ENCODE measurements around the gene UBTD1.

Gene UBTD1

DNA sequence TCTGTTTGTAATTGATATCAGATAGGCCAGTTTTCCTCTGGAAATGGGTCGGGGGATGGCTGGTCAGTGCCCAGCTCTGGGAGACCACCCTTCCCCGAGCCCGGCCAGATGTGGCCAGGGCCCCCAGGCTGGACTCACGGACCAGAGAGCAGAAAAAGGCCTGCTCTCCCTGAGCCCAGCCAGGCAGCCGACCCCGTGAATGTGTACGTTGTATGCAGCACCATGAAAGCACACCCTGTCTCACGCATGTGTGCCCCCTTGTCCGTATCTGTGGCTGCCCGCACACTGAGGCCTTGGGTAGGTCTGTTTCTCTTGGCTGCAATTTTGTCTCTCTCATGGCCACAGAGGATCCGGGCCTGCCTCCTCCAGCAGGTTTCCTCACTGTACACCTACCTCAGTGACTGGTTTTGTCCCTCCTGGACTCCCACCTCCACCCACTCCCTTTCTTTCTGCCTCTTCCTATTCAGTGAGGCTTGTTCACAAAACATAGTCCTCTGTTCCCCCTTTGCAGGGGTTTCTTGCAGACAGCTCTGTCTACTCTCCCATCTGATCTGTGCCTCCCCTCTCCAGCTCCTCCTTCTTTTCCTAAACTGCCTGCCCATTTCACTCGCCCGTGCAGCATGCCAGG lies 50.2 kb downstream of the UBTD1 start:
- no peak for TF ChIP-seq GATA3 (IDR thresholded peaks at IDR 0.05; ENCODE audit: low read depth, low read length)
- TF ChIP-seq GATA2 (IDR thresholded peaks at IDR 0.05; ENCODE audit: low read depth, low read length): no peak

DNA sequence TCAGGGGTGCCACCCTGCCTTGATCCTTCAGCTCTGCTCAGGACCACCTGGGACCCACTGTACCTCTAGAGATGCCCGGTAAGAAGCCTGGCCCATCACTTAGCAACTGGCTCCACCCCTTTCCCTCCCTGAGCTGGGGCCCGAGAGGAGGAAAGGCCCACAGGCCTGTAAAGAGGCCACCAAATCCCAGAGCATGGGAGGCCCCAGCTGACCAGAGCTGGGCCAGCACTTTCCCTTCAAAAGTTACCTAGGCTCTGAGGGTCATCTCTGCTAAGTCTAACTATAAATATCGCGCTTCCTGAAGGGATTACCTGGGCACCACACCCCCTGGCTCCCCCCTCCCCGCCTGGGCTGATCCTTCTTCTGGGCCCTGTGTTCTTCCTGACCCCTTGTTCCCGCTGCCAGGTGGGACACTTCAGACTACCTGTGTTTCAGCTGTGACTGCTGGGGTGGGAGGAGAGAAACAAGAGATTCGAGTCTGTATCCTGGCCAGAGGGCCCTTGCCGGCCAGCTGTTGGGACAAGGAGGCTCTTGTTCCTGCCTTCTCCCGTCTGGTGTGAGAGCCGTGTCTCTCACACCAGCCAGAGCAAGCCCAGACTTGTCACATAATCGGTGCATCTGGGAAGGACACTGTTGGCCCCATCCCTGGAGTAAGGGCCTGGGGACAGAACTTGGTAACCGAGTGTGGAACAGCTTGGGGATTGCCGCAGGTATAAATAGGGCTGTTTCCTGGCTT lies 51.0 kb downstream of the UBTD1 start:
- TF ChIP-seq GATA3 (IDR thresholded peaks at IDR 0.05; ENCODE audit: low read depth, low read length) (no peak), GATA2 (IDR thresholded peaks at IDR 0.05; ENCODE audit: low read depth, low read length) (no peak)

DNA sequence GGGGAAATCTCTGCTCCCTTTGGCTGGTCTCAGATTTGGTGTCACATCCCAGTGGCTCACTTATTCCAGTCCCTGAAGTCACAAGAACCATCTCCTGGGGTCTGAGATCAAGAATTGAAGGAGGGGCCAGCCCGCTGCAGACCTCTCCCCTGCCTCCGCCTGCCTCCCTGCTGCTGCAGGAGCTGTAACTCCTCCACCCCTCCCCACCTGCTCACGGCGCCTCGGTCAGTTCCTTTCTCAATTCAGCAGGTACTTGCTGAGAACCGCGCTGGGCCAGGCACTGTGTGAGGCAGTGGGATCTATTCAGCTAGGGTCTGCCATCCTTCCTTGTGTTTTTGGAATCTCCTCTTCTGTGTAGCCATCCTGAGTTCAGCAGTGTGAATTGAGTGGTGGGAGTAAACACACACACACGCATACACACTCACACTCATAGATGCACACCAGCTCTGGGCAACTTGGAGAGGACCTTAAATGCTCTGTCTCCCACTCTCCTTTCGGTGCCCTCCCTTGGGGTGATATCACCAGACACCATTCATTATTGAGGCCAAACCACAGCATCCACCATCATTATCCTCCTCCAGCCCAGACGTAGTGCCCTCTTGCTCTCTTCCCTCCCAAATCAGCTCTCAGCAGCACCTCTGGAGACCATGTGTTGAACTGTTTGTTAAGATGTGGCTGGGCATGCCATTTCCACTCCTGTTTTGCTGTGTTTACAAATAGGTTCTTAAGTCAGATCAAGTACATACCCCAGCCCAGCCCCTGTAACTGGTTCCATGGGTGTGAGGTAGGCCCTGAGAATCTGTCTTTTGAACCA lies 51.8 kb downstream of the UBTD1 start:
- TF ChIP-seq GATA2 (IDR thresholded peaks at IDR 0.05; ENCODE audit: low read depth, low read length) (no peak), GATA3 (IDR thresholded peaks at IDR 0.05; ENCODE audit: low read depth, low read length) (no peak)

DNA sequence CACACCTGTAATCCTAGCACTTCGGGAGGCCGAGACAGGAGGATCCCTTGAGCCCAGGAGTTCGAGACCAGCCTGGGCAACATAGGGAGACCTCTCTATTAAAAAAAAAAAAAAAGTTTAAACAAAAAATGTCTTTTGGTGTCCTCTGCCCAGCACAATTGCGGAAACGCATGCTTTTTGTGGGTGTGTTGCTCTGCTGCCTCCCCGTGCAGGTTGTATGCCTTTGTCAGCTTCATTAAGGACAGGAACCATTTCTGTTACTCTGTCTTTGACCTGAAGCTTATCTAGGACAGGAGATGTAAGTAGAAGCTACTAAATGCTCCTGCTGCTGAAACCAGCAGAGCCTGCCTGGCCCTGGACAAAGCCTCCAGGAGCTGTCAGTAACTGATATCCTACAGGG lies 52.5 kb downstream of the UBTD1 start:
- TF ChIP-seq GATA2 (IDR thresholded peaks at IDR 0.05; ENCODE audit: low read depth, low read length) (no peak), GATA3 (IDR thresholded peaks at IDR 0.05; ENCODE audit: low read depth, low read length) (no peak)

DNA sequence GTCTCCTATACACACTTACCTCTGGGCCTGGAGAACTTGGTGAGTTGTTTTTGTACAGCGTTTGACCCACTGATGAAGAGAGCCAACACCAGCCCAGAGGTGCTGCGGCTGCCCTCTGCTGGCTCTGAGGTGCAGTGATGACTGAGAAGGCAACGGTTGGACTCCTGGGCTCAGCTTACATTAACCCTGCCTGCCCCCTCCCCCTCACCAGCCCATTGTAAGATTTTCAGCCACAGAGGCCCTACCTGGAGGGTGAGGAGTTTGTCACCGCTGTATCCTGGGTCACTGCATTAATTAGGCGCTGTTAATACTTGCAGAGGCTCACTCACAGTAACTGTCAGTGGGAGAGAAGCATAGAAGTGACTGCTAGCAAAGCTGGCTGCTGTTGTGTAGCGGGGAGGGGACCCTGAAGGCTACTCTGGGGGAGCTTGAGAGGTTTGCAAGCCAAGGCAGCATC lies 54.9 kb downstream of the UBTD1 start:
- TF ChIP-seq GATA2 (IDR thresholded peaks at IDR 0.05; ENCODE audit: low read depth, low read length) (no peak), GATA3 (IDR thresholded peaks at IDR 0.05; ENCODE audit: low read depth, low read length) (no peak)

DNA sequence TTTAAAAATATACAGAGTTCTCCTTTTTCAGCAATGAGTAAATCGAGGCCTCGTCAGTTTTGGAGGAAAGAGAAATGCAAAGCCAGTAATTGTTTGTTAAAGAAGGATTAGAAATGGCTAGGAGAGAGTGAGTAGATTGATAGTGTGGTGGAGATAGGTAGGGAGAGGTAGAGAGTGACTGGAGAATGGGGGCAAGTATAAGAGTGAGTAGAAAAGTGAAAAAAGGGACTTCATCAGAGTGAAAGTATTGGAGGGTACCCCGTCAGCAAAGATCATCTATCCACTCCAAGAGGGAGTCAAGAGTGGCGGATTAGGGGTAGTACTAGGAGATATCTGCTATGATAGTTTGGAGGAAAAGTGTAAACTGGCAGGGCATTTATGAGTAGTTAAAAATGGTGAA lies 64.6 kb downstream of the UBTD1 start:
- TF ChIP-seq GATA2 (IDR thresholded peaks at IDR 0.05; ENCODE audit: low read depth, low read length): no peak
- TF ChIP-seq GATA3 (IDR thresholded peaks at IDR 0.05; ENCODE audit: low read depth, low read length): no peak

DNA sequence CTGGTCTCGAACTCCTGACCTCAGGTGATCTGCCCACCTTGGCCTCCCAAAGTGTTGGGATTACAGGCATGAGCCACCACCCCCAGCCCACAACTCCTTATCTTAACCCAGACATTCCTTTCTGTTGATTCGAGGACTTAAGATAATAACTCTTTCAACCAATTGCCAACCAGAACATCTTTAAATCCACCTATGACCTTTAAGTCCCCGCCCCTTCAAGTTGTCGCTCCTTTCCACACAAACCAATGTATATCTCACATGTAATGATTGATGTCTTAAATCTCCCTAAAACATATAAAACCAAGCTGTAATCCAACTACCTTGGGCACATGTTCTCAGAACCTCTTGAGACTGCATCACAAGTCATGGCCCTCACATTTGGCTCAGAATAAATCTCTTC lies 66.1 kb downstream of the UBTD1 start:
- TF ChIP-seq GATA3 (IDR thresholded peaks at IDR 0.05; ENCODE audit: low read depth, low read length): no peak
- no peak for TF ChIP-seq GATA2 (IDR thresholded peaks at IDR 0.05; ENCODE audit: low read depth, low read length)

DNA sequence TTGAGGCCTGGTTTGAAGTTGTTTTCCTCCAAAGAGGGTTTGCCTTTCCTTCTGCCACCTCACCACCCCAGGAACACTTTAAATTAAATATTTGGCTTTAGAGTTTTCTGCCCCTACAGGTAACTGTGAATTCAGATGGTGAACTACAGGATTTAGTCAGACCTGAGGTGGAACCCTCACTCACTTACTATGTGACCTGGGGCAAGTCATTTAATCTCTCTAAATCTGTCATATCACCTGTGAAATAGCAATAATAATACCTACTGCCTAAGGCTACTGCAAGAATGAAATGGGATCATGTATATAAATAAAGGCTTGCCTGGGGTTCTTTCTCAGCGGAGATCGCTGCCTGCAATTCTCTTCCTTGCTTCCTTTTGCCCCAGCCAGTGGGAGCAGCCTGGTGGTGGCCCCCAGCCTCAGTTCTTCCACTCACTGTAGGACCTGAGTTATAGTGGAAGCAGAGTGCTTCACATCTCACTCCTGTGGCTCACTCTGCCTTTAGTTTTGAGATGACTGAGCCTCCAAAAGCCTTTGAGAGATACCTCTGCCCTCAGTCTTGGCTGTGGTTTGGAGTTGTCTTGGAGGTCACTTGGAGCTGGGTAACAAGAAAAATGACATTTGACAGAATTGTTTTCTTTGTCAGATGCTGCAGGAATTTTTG lies 67.7 kb downstream of the UBTD1 start:
- TF ChIP-seq GATA3 (IDR thresholded peaks at IDR 0.05; ENCODE audit: low read depth, low read length) (no peak), GATA2 (IDR thresholded peaks at IDR 0.05; ENCODE audit: low read depth, low read length) (no peak)

DNA sequence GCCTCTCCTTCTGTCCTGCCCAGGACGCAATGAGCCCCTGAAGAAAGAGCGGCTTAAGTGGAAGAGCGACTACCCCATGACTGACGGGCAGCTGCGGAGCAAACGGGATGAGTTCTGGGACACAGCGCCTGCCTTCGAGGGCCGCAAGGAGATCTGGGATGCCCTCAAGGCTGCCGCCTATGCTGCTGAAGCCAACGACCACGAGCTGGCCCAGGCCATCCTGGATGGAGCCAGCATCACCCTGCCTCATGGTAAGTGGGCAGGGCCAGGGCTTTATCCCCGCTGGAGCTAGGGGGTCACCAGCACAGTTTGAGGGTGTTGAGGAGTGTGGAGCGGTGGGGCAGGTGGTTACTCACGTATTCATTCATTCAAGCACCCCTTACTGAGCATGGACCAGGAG lies 69.2 kb downstream of the UBTD1 start:
- no peak for TF ChIP-seq GATA2 (IDR thresholded peaks at IDR 0.05; ENCODE audit: low read depth, low read length)
- no peak for TF ChIP-seq GATA3 (IDR thresholded peaks at IDR 0.05; ENCODE audit: low read depth, low read length)

DNA sequence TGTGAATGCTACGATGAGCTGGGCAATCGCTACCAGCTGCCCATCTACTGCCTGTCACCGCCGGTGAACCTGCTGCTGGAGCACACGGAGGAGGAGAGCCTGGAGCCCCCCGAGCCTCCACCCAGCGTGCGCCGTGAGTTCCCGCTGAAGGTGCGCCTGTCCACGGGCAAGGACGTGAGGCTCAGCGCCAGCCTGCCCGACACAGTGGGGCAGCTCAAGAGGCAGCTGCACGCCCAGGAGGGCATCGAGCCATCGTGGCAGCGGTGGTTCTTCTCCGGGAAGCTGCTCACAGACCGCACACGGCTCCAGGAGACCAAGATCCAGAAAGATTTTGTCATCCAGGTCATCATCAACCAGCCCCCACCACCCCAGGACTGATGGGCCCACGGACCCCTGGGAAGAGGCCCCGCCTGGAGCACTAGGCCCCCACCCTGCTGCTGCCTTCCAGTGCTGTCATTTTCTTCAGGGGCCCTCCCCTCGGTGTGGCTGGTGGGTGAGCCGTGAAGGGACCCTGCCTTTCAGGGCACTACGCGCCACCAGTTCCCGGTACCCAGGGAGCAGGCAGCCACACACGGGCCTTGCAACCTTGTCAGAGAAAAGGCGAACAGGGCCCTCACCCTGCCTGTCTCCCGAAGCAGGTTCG lies 71.5 kb downstream of the UBTD1 start:
- no peak for TF ChIP-seq GATA3 (IDR thresholded peaks at IDR 0.05; ENCODE audit: low read depth, low read length)
- TF ChIP-seq GATA2 (IDR thresholded peaks at IDR 0.05; ENCODE audit: low read depth, low read length): no peak

DNA sequence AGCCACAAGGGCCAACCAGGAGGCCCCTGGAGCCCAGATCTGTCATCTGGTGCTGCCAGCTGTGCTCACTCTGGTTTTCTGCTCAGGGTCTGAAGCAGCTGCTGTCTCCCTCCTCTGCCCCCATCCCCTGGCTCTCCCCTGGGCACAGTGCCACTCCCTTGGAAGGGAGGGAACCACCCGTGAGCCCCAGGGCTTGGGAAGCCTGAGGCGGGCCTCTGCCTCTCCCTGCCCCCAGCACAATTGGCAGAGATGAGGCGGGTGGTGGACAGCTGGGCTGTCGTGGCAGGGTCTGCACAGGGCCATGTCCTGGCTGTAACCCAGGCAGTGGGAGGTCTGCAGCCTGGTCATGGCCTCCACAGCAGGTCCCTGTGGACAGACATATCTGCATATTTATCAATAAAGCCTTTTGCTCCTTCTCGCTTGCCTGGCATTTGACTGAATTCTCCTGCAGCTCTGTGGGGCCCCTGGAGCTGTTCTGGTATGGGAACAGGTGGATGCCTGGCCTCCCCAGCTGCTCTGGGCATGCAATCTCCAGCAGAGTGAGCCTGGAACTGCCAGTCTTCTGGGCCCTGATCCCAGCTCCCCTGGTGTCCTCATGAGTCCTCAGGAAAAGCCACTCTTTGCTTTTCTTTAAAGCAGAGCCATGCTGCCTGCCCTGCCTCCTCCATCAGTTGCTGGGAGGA lies 72.2 kb downstream of the UBTD1 start:
- TF ChIP-seq GATA2 (IDR thresholded peaks at IDR 0.05; ENCODE audit: low read depth, low read length) (peak; percentile 24; the same call in 1 of the 2 replicates), GATA3 (IDR thresholded peaks at IDR 0.05; ENCODE audit: low read depth, low read length) (no peak)

DNA sequence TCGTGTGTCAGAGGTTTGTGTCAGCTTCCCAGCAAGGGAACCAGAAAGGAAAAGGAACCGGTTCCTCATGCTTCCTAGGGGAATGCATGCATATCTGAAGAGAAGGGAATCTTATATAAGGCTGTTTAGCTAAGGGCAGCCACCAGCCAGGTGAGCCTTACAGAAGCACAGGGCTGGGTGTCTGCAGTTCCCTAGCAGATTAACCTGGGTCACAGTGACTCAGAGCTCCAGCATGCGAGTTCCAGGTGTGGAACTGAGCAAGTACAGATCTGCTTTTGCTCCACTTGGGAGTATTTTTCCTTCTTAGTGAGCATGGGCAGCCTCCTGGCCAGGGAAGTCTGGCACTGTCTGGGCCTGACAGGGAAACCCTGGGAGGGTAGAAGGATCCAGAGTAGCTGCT lies 72.9 kb downstream of the UBTD1 start:
- TF ChIP-seq GATA2 (IDR thresholded peaks at IDR 0.05; ENCODE audit: low read depth, low read length) (no peak), GATA3 (IDR thresholded peaks at IDR 0.05; ENCODE audit: low read depth, low read length) (no peak)

All from SH-SY5Y (cell line).